DND-41 (cell line): Measurements from ENCODE around the gene SUN1.

Experiments used
- ATAC-seq: fragments of 200-7000 bp; cut with Tn5 transposase; 3 replicates; pipeline ENCODE4 v1.9.1; 2021; ENCODE audit warnings: low read depth; ENCODE audit not compliant: insufficient read depth
- DNase-seq: peaks from one replicate; pipeline ENCODE4 v3.0.0-alpha.2; 2020
- H2AFZ ChIP-seq: 2 replicates; pipeline ENCODE4 v1.6.0; 2012; ENCODE audit warnings: low read depth, low read length
- H3K27ac ChIP-seq: 2 replicates; pipeline ENCODE4 v1.5.1; 2012; ENCODE audit warnings: low read length, inconsistent platforms
- H3K27me3 ChIP-seq: fragments of 200-600 bp; sonication (generic); 2 replicates; pipeline ENCODE4 v1.6.0; 2012; ENCODE audit warnings: low read length, mild to moderate bottlenecking, inconsistent platforms; ENCODE audit not compliant: insufficient read depth, poor library complexity
- H3K36me3 ChIP-seq: 2 replicates; pipeline ENCODE4 v1.5.1; 2012; ENCODE audit warnings: low read length, inconsistent platforms; ENCODE audit not compliant: insufficient read depth
- H3K4me1 ChIP-seq: 2 replicates; pipeline ENCODE4 v1.5.1; 2012; ENCODE audit warnings: mild to moderate bottlenecking, low read length; ENCODE audit not compliant: insufficient read depth
- H3K4me2 ChIP-seq: 2 replicates; pipeline ENCODE4 v1.6.0; 2012; ENCODE audit warnings: mild to moderate bottlenecking, moderate library complexity, low read length, inconsistent platforms; ENCODE audit not compliant: insufficient read depth
- H3K4me3 ChIP-seq, 2 experiments: fragments of 200-600 bp in 1 of 2; shearing (Covaris generic) in 1 of 2; 2 replicates each; pipeline ENCODE4 v1.5.1; 2012 to 2016; ENCODE audit warnings: inconsistent platforms in 2 of 2, low read length in 2 of 2, mild to moderate bottlenecking in 2 of 2, low read depth in 1 of 2, moderate library complexity in 1 of 2
- H3K79me2 ChIP-seq: 2 replicates; pipeline ENCODE4 v1.6.0; 2012; ENCODE audit warnings: low read length, inconsistent platforms; ENCODE audit not compliant: insufficient read depth
- H3K9ac ChIP-seq: 2 replicates; pipeline ENCODE4 v1.6.0; 2012; ENCODE audit warnings: low read depth, mild to moderate bottlenecking, inconsistent platforms, low read length, moderate library complexity
- H3K9me3 ChIP-seq: 2 replicates; pipeline ENCODE4 v1.5.1; 2012; ENCODE audit warnings: low read length, moderate library complexity, mild to moderate bottlenecking, inconsistent platforms; ENCODE audit not compliant: insufficient read depth, severe bottlenecking
- H4K20me1 ChIP-seq: 2 replicates; pipeline ENCODE4 v1.6.0; 2012; ENCODE audit warnings: low read length; ENCODE audit not compliant: insufficient read depth
- EZH2 ChIP-seq: IDR thresholded peaks from 3 replicates; pipeline ENCODE4 v1.6.1; 2012; ENCODE audit warnings: borderline replicate concordance, low read depth, mild to moderate bottlenecking, moderate library complexity, low read length, inconsistent platforms; ENCODE audit not compliant: severe bottlenecking
- TF ChIP-seq, protein P1 (sequence below): IDR thresholded peaks from 2 replicates; pipeline ENCODE4 v1.5.1; 2012; ENCODE audit warnings: borderline replicate concordance, low read length, moderate library complexity, mild to moderate bottlenecking; ENCODE audit not compliant: poor library complexity, severe bottlenecking; ENCODE audit errors: extremely low read depth

SUN1 gene

DNA sequence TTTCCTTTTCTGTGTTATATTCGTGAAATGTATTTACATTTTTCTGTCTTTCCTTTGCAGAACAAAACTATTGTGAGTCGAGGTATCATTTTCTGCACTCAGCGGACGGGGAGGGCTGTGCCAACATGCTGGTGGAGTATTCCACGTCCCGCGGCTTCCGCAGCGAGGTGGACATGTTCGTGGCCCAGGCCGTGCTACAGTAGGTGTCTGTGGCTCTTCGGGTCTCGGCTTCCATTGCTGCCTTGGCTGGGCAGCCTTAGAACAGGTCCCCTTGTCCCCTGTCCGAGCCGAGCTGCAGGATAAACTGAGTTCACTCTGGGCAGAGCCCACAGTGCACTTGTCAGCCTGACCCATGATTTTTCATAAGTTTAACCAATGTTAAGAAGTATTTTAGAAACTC, 58.6 kb downstream of the SUN1 start:
- Histone ChIP-seq H3K36me3 (peaks cover 92% of the 10 kb centered on the region), H3K9me3 (no peaks in the 10 kb centered on the region), H3K27ac (no peak overlapping the region), H3K27me3 (no peaks in the 10 kb centered on the region), H4K20me1 (peaks cover 87% of the 10 kb centered on the region), H2AFZ (no peak overlapping the region), H3K4me1 (no peaks in the 10 kb centered on the region), H3K9ac (no peak overlapping the region), H3K4me2 (no peak overlapping the region), H3K4me3 (no peak overlapping the region), H3K79me2 (peaks cover 32% of the 10 kb centered on the region)
- TF ChIP-seq EZH2 = no peak
- TF ChIP-seq, protein P1, sequence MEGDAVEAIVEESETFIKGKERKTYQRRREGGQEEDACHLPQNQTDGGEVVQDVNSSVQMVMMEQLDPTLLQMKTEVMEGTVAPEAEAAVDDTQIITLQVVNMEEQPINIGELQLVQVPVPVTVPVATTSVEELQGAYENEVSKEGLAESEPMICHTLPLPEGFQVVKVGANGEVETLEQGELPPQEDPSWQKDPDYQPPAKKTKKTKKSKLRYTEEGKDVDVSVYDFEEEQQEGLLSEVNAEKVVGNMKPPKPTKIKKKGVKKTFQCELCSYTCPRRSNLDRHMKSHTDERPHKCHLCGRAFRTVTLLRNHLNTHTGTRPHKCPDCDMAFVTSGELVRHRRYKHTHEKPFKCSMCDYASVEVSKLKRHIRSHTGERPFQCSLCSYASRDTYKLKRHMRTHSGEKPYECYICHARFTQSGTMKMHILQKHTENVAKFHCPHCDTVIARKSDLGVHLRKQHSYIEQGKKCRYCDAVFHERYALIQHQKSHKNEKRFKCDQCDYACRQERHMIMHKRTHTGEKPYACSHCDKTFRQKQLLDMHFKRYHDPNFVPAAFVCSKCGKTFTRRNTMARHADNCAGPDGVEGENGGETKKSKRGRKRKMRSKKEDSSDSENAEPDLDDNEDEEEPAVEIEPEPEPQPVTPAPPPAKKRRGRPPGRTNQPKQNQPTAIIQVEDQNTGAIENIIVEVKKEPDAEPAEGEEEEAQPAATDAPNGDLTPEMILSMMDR = no peak
- ATAC-seq (no peak), DNase-seq (no peak)

- H2AFZ ChIP-seq = no peak overlapping the region
- no peak overlapping the region for H3K4me3 ChIP-seq
- H3K27me3 ChIP-seq = no peaks in the 10 kb centered on the region
- no peaks in the 10 kb centered on the region for H3K9me3 ChIP-seq
- no peak overlapping the region for H3K4me2 ChIP-seq
- H3K4me1 ChIP-seq = no peaks in the 10 kb centered on the region
- DNase-seq (no peak), ATAC-seq (no peak)
- H3K36me3 ChIP-seq = peaks cover 92% of the 10 kb centered on the region
- peaks cover 84% of the 10 kb centered on the region for H4K20me1 ChIP-seq
- no peak for TF ChIP-seq EZH2
- TF ChIP-seq, protein P1 = no peak
- no peak overlapping the region for H3K9ac ChIP-seq
- no peak overlapping the region for H3K27ac ChIP-seq
- peaks cover 28% of the 10 kb centered on the region for H3K79me2 ChIP-seq
These were observed 59.0 kb downstream of the SUN1 start for GRCh38 chr7:891291-891690.

DNA sequence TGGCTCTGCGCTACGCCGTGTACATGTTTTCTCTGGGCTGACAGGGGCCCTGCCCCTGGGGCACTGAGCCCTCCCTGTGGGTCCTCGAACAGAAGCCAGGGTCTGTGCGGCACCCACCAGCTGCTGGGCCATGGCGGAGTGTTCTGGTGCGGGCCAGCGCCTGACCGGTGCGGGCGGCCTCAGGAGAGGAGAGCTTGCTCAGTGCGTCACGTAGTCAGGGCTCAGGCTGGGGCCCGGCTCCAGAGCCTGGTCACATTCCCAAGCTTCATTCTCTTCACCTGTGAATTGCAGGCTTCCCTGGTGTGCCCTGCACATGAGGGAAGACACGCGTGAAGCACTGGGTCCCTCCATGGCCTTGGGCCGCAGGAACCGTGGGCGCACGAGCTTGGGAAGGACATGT, 59.5 kb downstream of the SUN1 start:
- H2AFZ ChIP-seq = no peak overlapping the region
- H3K27me3 ChIP-seq = no peaks in the 10 kb centered on the region
- H3K27ac ChIP-seq = no peak overlapping the region
- no peaks in the 10 kb centered on the region for H3K4me1 ChIP-seq
- TF ChIP-seq EZH2 = no peak
- TF ChIP-seq, protein P1 = no peak
- no peak overlapping the region for H3K4me3 ChIP-seq
- no peaks in the 10 kb centered on the region for H3K9me3 ChIP-seq
- no peak overlapping the region for H3K4me2 ChIP-seq
- peaks cover 78% of the 10 kb centered on the region for H4K20me1 ChIP-seq
- ATAC-seq = no peak
- H3K79me2 ChIP-seq = peaks cover 23% of the 10 kb centered on the region
- H3K36me3 ChIP-seq = peaks cover 92% of the 10 kb centered on the region
- no peak for DNase-seq
- no peak overlapping the region for H3K9ac ChIP-seq
